HCT116 (cell line): ENCODE results near the gene CD160. TPM values are rescaled to one million over a fixed set of nuclear protein-coding genes. Genes with fewer than 3 reads are reported as not detected.

Source experiments
- ATAC-seq: fragments of 200-7000 bp; cut with Tn5 transposase; 2 replicates; pipeline ENCODE4 v1.9.1; 2020; ENCODE audit warnings: mild to moderate bottlenecking, moderate library complexity
- BruUV-seq: library from RNA; stranded (reverse); fragments of 400-500 nt; replicated peaks from 2 replicates; lab custom pipeline; 2021; lab: Mats Ljungman, UMichigan
- CTCF ChIA-PET: fragments of 300-600 bp; sonication (Branson Sonifier 250); formaldehyde crosslinking; loops from one replicate; lab custom pipeline; 2021; ENCODE audit warnings: antibody characterized with exemption; lab: Charles Lee
- POLR2A ChIA-PET: fragments of 300-600, 350-600 bp; sonication (Branson Sonifier 250); formaldehyde crosslinking; loops from one replicate; lab custom pipeline; 2021; ENCODE audit warnings: antibody characterized with exemption; lab: Charles Lee
- RAD21 ChIA-PET, 2 experiments: fragments of 300-600 bp; sonication (Branson Sonifier 250); formaldehyde crosslinking; loops; one replicate each; lab custom pipeline; 2023; ENCODE audit warnings: low total read pairs in 2 of 2; ENCODE audit not compliant: uncharacterized antibody in 2 of 2, unreplicated experiment in 2 of 2, low non-redundant PET in 1 of 2; lab: Charles Lee
- DNase-seq: peaks from one replicate; pipeline ENCODE4 v3.0.0-alpha.2; 2010; ENCODE audit warnings: low read depth, low spot score
- H2AFZ ChIP-seq: fragments of 200-600 bp; shearing (Covaris generic), sonication (generic); 2 replicates; pipeline ENCODE4 v1.6.1; 2017; ENCODE audit warnings: low read depth, mixed run types, mixed read lengths, antibody characterized with exemption, low read length; ENCODE audit not compliant: poor library complexity, severe bottlenecking
- H3K27ac ChIP-seq: 2 replicates; pipeline ENCODE4 v1.5.1; 2012; ENCODE audit warnings: low read depth, low read length
- H3K27me3 ChIP-seq: fragments of 200-600 bp; sonication (generic); 2 replicates; pipeline ENCODE4 v1.6.1; 2016; ENCODE audit warnings: mixed run types, low read length, mixed read lengths; ENCODE audit not compliant: insufficient read depth
- H3K36me3 ChIP-seq, 2 experiments: fragments of 200-500 bp in 1 of 2; fragments of 200-600 bp in 1 of 2; sonication (Bioruptor generic) in 1 of 2; sonication (generic) in 1 of 2; 2 replicates each; pipeline versions ENCODE4 v1.5.1 to v1.6.1; 2014 to 2016; ENCODE audit warnings: low read length in 2 of 2, inconsistent platforms in 1 of 2, mixed read lengths in 1 of 2, mixed run types in 1 of 2; ENCODE audit not compliant: insufficient read depth in 2 of 2, control insufficient read depth in 1 of 2
- H3K4me1 ChIP-seq, 2 experiments: fragments of 200-600 bp in 1 of 2; sonication (generic) in 1 of 2; 2 replicates each; pipeline versions ENCODE4 v1.5.1 to v1.6.1; 2012 to 2017; ENCODE audit warnings: low read length in 2 of 2, inconsistent platforms in 1 of 2, mild to moderate bottlenecking in 1 of 2, mixed read lengths in 1 of 2, mixed run types in 1 of 2, moderate library complexity in 1 of 2; ENCODE audit not compliant: insufficient read depth in 2 of 2, control insufficient read depth in 1 of 2
- H3K4me2 ChIP-seq: fragments of 200-600 bp; sonication (generic); 2 replicates; pipeline ENCODE4 v1.6.1; 2017; ENCODE audit warnings: mixed run types, low read length, mixed read lengths
- H3K4me3 ChIP-seq, 2 experiments: fragments of 200-600 bp in 1 of 2; sonication (generic) in 1 of 2; replicated peaks in 1 of 2; 2 replicates each; pipeline ENCODE4 v1.5.1; 2011 to 2016; ENCODE audit warnings: low read length in 2 of 2, control low read depth in 1 of 2, low read depth in 1 of 2, mild to moderate bottlenecking in 1 of 2, mixed read lengths in 1 of 2, mixed run types in 1 of 2
- H3K79me2 ChIP-seq: fragments of 200-600 bp; sonication (generic); 2 replicates; pipeline ENCODE4 v1.6.1; 2017; ENCODE audit warnings: mild to moderate bottlenecking, mixed run types, low read length, moderate library complexity, mixed read lengths; ENCODE audit not compliant: insufficient read depth
- H3K9ac ChIP-seq: fragments of 200-600 bp; sonication (generic); 2 replicates; pipeline ENCODE4 v1.6.1; 2016; ENCODE audit warnings: low read length, mixed read lengths
- H3K9me2 ChIP-seq: fragments of 200-600 bp; sonication (generic), shearing (Covaris generic); 2 replicates; pipeline ENCODE4 v1.6.1; 2017; ENCODE audit warnings: mixed run types, mild to moderate bottlenecking, moderate library complexity; ENCODE audit not compliant: insufficient read depth
- H3K9me3 ChIP-seq, 2 experiments: fragments of 200-500 bp in 1 of 2; fragments of 200-600 bp in 1 of 2; sonication (Bioruptor generic) in 1 of 2; sonication (generic) in 1 of 2; 2 replicates each; pipeline ENCODE4 v1.6.1; 2014 to 2017; ENCODE audit warnings: low read length in 2 of 2, mixed read lengths in 2 of 2, inconsistent platforms in 1 of 2, low read depth in 1 of 2, mild to moderate bottlenecking in 1 of 2, mixed run types in 1 of 2, moderate library complexity in 1 of 2; ENCODE audit not compliant: control insufficient read depth in 1 of 2, insufficient read depth in 1 of 2
- H4K20me1 ChIP-seq: fragments of 200-600 bp; sonication (generic), shearing (Covaris generic); 2 replicates; pipeline ENCODE4 v1.6.1; 2017; ENCODE audit warnings: mixed run types, mild to moderate bottlenecking, moderate library complexity; ENCODE audit not compliant: insufficient read depth
- CEBPB ChIP-seq: IDR thresholded peaks from 2 replicates; pipeline ENCODE4 v1.6.1; 2012; ENCODE audit warnings: low read depth
- CTCF ChIP-seq, 3 experiments: fragments of 200-600 bp in 1 of 3; sonication (generic) in 1 of 3; IDR thresholded peaks in 2 of 3; conservative IDR thresholded peaks in 1 of 3; 2 replicates each; pipeline ENCODE4 v1.5.1; 2012 to 2017; ENCODE audit warnings: low read depth in 2 of 3, low read length in 2 of 3, antibody characterized with exemption in 1 of 3, borderline replicate concordance in 1 of 3, control low read depth in 1 of 3, mild to moderate bottlenecking in 1 of 3, mixed read lengths in 1 of 3, mixed run types in 1 of 3, moderate library complexity in 1 of 3; ENCODE audit not compliant: insufficient read depth in 1 of 3
- EZH2phosphoT487 ChIP-seq: fragments of 200-600 bp; IDR thresholded peaks from 2 replicates; pipeline ENCODE4 v1.6.1; 2018; ENCODE audit warnings: antibody characterized with exemption, borderline replicate concordance
- POLR2AphosphoS5 ChIP-seq: IDR thresholded peaks from 2 replicates; pipeline ENCODE4 v1.6.1; 2011; ENCODE audit warnings: mild to moderate bottlenecking, low read depth, low read length, moderate library complexity
- RAD21 ChIP-seq: IDR thresholded peaks from 2 replicates; pipeline ENCODE4 v1.6.1; 2012; ENCODE audit warnings: low read depth, mild to moderate bottlenecking
- REST ChIP-seq: IDR thresholded peaks from 2 replicates; pipeline ENCODE4 v1.6.1; 2012; ENCODE audit warnings: low read depth
- SIN3A ChIP-seq: IDR thresholded peaks from 2 replicates; pipeline ENCODE4 v1.6.1; 2012; ENCODE audit warnings: low read depth
- SRF ChIP-seq: IDR thresholded peaks from 2 replicates; pipeline ENCODE4 v1.6.1; 2012; ENCODE audit warnings: low read depth
- ZFX ChIP-seq: fragments of 450-650 bp; IDR thresholded peaks from 2 replicates; pipeline ENCODE4 v1.6.1; 2017
- ZNF274 ChIP-seq: fragments of 200-500 bp; sonication (Bioruptor generic); IDR thresholded peaks from 2 replicates; pipeline ENCODE4 v1.6.1; 2014; ENCODE audit warnings: mild to moderate bottlenecking, low read depth, low read length, inconsistent platforms
- intact Hi-C: fragments of 100-400 bp; cut with micrococcal nuclease; formaldehyde crosslinking; loops from 2 replicates; pipeline ENCODE4 v1.10.0; 2022
- total RNA-seq: library from RNA; stranded (reverse); gene quantifications from one replicate; pipeline ENCODE4 v1.2.1, GENCODE V29; 2021; ENCODE audit not compliant: unreplicated experiment

CD160 gene
- total RNA-seq, 1 experiment from 2014 or later: not detected

- Histone ChIP-seq H3K4me1 (no peaks in the 10 kb centered on the region), H3K79me2 (no peaks in the 10 kb centered on the region), H2AFZ (no peak overlapping the region), H3K27ac (no peak overlapping the region), H3K4me2 (no peak overlapping the region), H3K9ac (no peak overlapping the region), H3K9me2 (no peaks in the 10 kb centered on the region), H3K9me3 (no peaks in the 10 kb centered on the region), H3K36me3 (no peaks in the 10 kb centered on the region), H3K27me3 (no peaks in the 10 kb centered on the region), H3K4me3 (no peak overlapping the region), H4K20me1 (no peaks in the 10 kb centered on the region)
- BruUV-seq: no TSS peak
- ChIA-PET RAD21 (no interaction called here), CTCF (no interaction called here), POLR2A (no interaction called here)
- ATAC-seq (no peak), DNase-seq (no peak)
- TF ChIP-seq CEBPB: no peak
- TF ChIP-seq SRF: no peak
- no peak for TF ChIP-seq POLR2AphosphoS5
- no peak for TF ChIP-seq RAD21
- TF ChIP-seq SIN3A: no peak
- TF ChIP-seq ZNF274: no peak
- TF ChIP-seq EZH2phosphoT487: no peak
- TF ChIP-seq REST: no peak
- TF ChIP-seq CTCF (IDR thresholded peaks at IDR 0.05 in 2 of 3, conservative IDR thresholded peaks at IDR 0.05 in 1 of 3; ENCODE audit: borderline replicate concordance in 1 of 3, insufficient read depth in 1 of 3, low read depth in 2 of 3, low read length in 2 of 3): no peak
- TF ChIP-seq ZFX: no peak
- intact Hi-C loops: no loop called here
Observed at GRCh38 chr1:145689922-145690321, 29.4 kb upstream of the CD160 start.
